Measurements from ENCODE around the gene PDGFA.

PDGFA gene

DNA sequence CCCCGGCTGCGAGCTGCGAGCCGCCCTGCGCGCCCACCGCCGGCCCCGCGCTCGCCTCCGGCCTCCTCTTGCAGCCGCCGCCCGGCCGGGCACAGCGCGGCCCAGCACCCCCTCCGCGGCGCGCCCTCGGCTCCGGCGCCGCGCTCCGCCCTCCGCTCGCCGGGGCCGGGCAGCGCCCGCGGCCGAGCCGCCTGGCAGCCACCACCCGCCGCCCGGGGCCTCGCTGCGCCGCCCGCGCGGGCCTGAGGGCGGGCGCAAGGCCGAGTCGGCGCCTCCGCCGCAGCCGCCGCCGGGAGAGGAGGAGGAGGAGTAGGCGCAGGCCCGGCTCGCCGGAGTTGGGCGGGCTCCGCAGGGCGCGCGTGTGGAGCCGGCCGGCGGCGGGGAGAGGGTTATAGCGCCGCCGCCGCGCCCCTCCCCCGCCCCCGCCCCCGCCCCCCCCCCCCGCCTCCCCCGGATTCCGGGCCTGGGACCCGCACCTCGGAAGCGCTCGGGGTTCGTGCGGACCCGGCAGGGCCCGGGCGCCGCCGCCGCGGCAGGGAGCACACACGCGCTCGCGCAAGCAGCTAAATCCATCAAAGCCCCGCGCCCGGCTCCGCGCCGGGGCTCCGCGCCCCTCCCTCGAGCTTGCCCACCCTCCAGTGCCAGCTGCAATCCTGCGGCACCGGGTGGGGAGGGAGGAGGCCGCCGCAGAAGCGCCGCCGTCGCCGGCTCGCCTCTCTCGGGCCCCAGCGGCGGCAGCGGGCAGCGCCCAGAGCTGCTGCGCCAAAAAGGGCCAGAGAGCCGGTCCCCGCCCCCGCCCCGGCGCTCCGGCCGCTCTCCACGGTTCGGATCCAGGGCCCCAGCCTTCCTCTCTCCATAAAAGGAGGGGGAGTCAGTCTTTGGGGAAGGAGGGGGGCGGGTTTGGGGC, at the start of gene PDGFA:
Gene PDGFA, minus strand, starts transcription at position 363 of the 907 bp plus-strand sequence. CDS start 845 bp downstream, outside the sequence.
- no peak for DNase-seq (ENCODE audit: low read depth)

DNA sequence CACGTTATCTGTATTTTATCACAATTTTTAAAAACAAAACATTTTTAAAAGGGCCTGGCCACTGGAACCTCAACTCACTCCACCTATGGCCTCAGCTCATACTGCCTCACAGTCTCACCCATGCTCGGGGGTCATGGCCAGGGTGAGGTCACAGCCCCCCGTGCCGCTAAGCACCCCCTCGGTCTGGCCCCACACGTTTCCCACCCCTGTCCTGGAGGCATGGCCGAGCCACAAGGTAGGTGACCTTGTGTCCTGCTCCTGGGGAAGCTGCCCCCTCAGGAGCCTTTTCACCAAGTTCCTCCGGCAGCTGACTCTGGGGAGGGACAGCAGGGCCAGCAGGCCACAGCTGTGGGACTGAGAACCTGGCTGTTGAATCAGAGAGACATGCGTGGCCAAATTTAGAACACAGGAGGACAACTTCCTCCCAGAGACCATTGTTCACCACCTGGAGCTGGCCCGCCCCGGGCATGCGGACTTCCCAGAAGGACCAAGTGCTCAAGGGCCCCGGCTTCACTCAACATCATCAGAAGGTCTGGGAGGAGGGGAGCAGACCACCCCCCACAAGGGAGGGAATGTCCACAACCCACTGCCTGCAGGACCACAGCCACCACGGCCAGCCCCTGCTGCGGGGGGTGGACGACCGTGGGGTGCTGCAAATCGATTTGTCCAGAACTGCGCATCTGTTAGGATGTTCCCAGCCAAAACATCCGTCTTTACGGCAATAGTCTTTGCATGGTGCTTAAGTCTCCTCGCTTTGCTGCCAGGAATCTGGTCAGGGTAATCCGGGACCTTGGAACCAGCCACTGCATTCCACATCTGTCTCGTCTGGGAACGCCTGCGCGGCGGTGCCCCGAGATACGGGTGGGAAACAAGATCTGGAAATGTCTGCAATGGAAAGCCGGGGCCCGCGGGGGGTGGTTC, 48.6 kb upstream of the PDGFA start:
- no peak for DNase-seq (ENCODE audit: low read depth)

DNA sequence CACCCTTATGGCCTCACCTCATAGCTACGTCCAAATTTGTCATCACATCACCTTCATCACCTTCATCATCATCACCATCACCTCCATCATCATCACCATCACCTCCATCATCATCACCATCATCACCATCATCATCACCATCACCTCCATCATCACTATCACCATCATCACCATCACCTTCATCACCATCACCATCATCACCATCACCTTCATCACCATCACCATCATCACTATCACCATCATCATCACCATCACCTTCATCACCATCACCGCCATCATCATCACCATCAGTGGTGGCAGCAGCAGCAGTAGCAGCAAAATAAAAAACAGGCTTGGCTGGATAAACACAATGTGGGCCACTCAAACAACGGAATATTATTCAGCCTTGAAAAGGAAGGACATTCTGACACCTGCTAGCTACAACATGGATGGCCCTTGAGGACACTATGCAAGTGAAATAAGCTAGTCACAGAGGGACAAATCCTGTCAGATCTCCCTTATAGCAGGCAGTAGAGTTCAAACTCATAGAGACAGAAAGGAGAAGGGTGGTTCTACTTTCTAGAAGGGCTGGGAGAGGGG, 47.7 kb upstream of the PDGFA start:
- DNase-seq (ENCODE audit: low read depth): no peak

DNA sequence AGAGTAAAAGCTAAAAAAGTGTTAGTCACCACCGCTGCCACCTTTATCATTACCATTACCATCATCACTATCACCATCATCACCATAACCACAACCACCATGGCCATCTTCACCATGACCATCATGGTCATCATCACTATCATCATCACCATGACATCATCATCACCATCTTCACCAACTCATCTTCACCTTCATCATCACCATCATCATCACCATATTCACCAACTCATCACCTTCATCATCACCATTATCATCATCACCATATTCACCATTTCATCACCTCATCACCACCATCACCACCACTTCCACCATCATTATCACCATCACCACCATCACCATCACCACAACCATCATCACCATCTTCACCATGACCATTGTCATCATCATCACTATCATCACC, 46.5 kb upstream of the PDGFA start:
- DNase-seq (ENCODE audit: low read depth): no peak

DNA sequence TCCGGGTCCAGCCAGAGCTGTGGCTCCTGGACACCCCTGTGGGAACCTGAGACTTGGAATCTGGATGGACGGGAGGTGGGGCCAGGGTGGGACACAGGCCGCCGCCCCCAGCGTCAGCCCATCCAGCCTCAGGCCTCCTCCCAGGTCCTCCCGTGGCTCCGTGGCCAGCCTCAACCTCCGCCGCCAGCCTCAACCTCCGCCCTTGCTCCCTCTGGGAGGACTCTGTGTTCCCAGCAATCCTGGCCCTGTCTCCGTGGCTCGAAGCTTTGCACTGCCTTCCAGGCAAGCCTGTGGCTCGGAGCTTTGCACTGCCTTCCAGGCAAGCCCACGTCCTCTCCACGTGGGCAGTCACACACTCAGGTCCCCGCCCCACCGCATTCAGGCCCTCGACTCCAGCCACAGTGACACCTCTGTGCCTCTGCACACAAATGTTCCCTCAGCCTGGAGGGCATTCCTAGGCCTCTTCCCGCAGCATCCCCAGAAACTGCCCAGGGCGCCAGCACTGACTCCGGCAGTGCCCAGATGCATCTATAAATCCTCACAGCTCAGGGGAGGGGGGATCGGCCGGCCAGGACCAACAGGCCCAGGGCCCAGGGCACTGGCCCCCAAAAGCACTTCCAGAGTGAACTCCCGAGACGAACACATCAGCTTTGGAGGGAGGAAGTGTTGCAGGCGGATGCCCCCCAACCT, 44.7 kb upstream of the PDGFA start:
- no peak for DNase-seq (ENCODE audit: low read depth)

DNA sequence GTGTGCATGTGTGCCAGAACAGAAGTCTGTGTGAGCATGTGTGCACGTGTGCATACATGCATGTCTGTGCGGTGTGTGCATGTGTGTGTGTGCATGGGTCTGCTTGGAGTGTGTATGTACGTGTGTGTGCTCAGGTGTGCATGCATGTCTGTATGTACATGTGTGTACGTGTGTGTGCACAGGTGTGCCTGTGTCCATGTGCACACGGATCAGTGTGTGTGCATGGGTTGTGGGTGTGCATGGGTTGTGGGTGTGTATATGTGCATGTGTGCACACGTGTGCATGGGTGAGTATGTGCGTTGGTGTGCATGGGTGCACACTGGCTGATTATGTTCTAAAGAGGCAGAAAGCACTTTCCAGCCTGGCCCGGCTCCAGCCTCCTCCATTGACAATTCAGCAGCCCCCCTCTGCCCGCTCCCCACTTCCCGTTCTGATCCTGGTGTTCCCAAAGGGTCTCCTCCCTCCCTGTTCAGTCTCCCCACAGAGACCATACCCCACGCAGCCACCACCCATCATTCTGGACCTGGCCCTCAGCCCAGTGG, 44.1 kb upstream of the PDGFA start:
- no peak for DNase-seq (ENCODE audit: low read depth)

DNA sequence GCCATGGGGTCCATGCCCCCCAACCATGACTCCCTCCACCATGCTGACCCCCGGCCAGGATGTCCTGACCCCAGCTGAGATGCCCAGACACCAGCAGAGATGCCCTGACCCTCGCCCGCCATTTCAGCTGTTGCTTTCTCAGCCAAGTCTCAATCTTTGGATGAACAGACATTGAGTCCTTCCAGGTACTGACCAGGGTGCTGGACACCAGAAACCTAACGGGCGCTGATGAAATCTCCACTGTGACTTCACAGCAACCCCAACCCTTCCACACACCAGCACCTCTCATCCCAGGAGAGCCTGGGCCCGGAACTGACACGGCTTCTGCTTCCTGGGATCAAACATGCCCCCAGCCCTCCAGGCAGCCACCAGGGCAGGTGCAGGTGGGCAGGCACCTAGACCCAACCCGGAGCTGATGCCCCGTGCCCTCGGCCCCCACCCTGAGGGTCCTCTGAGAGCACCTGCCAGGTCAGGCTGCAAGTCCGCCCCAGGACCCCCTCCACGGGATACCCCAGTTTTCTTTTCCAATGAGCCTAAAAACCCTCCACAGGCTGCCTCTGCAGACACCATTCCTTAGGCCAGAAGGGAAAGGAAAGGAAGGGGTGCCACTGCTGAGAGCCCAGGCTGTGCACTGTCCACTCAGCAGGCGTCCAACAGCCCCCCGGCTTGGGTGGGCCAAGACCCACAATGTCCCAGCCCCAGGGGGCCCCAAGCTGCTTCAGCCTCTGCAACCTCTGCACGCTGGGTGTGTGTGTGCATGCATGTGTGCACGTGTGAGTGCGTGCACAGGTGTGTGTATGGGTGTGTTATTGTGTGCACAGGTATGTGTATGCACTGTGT, 43.4 kb upstream of the PDGFA start:
- no peak for DNase-seq (ENCODE audit: low read depth)

DNA sequence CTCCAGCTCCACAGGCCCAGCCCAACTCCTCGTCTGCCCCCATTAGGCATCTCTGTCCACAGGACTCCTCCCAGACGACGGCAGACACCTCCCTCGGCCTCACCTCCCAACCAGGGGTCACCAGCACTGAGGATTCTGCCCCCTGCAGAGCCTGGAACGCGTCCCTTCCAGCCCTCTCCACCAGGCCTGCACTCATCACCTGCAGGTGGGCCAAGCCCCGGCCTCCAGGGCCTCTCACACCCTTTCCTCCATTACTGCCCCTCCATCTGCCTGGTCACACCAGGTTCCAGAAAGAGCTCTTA, 42.7 kb upstream of the PDGFA start:
- no peak for DNase-seq (ENCODE audit: low read depth)

DNA sequence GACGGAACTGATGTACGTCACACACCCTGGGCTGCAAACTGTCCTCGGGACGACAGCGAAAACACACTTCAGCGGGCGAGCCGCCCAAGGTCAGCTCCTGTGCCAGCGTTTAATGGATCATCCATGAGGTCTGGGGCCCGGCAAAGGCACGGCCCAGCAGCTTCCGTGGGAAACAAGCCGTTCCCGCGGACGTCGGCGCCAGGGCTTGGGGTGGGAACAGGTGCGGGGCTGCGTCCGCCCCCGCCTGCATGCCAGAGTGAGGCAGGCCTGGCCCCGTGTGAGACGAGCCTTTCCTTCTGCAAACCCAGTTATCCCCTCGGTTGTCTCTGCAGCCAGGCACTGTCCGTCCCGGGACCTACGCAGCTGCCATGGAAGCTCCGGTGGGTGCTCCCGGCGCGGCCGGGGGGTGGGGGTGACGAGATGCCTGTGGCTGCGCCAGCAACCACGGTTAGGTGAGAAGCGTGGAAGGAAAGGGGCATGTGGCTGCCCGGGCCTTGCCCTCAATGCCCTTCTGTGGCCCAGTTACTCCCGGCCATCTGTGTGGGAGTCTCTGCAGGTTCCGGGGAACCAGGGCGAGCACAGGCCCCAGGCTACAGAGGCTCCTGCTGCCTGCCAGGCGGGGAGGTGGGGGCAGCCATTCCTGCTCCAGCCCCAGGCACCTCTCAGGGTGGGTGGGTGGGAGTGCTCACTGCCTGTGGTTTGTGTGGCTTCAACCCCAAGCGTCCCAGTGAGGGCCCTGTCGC, 42.2 kb upstream of the PDGFA start:
- DNase-seq (ENCODE audit: low read depth): no peak

DNA sequence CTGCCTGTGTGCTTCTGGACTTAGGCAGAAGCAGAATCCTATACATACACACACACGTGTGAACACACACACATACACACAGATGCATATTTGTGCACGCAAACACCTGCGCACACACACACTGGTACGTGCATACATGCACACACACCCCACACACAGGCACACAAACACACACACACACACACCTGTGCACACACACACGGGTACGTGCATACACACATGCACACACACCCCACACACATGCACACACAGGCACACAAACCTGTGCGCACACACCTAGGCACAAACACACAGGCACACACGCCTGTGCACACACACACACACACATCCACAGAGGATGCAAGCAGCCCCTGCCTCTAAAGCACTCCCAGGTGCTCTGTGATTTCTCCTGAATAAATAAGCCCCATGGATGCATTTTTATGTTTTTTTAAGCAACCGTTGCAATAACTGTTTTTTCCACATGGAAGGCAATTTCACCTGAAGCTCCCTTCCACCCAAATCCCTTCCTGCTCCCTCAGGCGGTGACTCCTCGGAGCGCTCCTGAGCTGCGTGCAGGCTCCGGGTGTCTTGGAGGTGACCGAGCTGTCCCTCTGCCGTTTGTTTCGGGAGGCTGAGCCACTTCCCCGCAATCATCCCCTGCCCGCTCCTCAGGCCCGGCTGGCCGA, 41.5 kb upstream of the PDGFA start:
- DNase-seq (ENCODE audit: low read depth): no peak

DNA sequence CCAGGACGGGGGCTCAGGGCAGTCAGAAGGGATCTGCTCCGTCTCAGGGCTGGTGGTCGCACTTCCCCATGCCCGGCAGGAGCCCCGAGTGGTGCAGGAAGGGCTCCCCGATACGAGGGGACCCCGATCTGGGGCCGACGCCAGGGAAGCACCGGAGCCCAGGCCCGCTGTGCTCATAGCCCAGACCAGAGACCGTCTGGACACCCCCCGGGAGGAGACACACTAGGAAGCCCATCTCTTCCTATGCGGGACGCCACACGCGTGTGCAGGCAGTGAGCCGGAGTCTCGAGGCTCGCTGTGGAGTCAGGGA, 39.7 kb upstream of the PDGFA start:
- DNase-seq (ENCODE audit: low read depth): no peak

DNA sequence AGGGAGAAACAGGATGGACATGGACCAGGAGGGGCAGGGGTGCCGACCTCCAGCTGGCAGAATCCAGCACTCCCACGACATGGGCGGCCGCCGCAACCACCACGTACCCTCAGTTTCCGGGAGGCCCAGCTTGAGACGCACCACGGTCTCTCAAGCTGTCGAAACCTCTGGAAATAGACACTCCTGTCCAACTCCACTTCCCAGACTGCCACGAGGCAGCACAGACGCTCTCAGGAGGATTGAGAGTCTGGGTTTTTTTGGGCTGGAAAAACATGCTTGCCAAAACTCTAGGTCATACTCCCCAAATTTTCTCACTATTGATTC, 37.9 kb upstream of the PDGFA start:
- no peak for DNase-seq (ENCODE audit: low read depth)

DNA sequence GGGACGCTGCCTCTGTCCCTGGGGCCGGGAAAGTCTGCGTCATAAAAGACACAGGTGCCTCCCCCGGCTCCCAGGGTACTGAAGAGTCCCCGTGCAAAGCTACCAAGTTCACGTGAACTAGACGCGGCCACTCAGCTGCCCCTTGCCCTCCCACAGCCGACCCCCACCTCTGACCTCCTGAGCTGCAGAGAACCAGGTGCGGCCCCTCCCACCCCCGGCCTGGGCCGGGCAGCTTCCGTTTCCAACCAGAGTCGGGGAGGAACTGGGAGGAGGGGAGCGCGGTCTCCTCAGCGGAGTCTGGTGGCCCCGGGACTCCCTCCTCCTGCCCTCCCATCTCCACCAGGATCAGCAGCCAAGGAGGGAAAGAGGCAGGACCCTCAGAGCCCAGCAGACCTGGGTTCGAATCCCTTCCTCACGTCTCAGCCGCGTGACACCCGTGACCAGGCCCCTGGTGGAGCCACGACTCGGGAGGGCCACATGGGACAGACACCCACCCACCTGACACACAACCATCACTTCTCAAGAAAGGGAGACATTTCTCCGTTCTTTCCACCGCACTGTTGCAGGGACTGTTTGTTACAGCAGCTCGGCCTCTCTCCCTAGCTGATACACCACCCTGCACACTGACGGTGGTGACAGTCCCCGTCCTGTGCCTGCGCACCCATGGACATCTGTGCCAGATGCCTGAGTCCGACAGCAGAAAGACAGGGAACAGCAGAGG, 37.4 kb upstream of the PDGFA start:
- no peak for DNase-seq (ENCODE audit: low read depth)

DNA sequence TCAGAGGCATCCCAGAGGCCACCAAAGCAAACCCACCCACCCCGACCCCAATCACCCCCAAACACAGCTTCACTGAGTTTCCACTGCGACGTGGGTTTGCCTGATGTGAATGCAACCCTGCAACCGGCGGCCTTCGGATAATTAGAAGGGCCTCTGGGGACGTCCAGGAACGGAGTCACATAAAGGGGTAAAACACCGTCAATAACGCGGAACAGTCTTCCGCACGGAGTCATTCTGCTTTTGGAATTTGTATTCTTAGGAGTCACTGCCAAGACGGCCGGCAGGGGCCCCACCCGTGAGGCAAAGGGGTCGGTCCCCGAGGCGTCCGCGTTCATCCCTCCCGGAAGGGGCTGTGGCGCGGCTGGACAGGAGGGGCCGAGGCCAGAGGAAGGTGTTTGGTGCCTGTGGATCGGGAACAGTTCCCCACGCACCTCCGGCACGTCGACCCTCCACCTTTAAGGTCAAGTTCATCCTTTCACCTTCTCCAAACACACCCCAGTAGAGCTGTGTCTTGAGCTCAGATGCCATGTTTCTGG, 36.7 kb upstream of the PDGFA start:
- no peak for DNase-seq (ENCODE audit: low read depth)

DNA sequence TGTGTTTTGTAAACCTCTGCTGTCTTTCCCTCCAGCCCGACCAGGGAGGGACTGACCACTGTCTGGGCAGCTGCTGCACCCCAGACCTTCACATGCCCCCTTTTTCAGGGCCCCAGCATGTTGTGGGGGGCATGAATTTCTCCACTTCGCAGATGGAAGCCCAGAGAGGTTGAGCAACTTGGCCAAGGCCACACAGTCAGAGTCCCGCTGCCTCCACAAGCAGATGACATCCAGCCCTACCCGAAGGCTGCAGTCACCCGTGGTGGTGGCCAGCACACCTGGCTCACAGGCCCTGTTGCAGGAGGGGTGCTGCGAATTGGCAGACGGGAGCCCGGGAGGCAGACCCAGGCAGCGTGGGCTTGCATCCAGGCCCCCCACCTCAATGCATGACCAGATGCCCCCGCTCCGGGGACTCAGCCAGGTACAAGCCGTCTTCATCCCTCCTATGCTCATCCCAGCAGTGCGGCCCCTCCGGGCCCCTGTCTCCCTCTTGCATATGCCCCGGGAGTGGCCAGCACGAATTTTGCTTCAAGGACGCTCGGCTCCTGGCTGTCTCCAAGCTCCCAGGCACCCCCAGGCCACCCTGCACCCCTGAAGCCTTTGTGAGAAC, 36.0 kb upstream of the PDGFA start:
- no peak for DNase-seq (ENCODE audit: low read depth)

DNA sequence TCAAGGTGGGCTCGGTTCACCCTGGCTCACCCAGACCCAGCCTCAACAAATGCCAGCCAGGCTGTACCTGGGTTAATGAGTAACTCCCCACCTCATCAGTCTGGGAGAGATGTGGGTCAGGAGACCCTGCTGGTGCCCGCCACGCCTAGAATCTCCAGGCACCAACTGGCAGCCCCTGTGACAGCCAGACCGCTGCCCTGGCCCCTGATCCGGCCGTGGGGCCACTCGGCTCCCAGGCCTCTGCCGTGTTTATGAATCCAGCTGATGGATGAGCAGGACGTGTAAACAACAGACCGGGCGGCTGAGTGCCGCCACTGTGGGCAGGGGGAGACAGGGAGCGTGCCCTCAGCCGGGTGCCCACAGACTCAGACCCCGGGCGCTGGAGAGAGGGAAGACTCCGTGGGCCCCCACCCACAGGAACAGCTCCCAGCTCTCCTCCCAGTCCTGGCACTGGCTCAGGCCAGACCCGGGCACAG, 34.0 kb upstream of the PDGFA start:
- DNase-seq (ENCODE audit: low read depth): no peak

DNA sequence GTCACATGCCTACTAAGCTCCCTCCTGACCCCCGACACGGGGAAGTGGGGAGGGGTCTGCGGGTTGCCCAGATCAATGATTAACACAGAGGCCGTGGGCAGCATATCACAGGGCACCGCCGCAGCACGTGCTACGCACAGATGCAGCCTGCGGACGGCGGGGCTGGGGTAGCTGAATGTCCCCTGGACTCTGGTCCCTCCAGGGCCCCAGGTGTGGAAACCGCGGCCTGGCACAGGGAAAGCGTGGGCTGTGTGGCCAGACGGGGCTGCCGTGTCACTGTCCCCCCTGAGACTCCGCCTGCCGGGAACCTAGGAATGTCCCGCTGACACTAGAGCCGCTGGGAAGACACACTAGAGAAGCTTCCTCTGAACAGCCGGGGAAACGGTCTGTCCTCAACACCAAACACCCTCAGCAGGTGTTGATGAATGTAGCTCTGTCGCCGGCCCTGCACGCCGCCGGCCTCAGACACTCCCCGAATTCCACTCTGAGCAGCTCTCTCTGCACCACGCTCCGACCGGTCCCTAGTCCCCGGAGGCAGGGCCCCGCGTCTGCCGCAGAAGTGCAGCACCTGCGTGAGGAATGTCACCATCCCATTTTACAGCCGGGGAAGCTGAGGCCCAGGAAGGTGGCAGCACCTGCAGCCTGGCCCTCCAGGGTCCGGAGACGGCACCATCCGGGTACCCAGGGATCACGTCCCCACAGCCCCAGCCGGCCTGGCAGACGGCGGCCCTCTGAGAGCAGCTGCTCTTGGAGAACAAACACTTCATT, 33.4 kb upstream of the PDGFA start:
- no peak for DNase-seq (ENCODE audit: low read depth)
